Panc1 (cell line): ENCODE data around the gene PJA1.

Source experiments
- POLR2AphosphoS5 ChIP-seq: IDR thresholded peaks from 2 replicates; pipeline ENCODE4 v1.6.1; 2012; ENCODE audit warnings: mild to moderate bottlenecking, low read depth, low read length, moderate library complexity
- TF ChIP-seq, protein P1 (sequence below): fragments of 450-650 bp; IDR thresholded peaks from 2 replicates; pipeline ENCODE4 v1.5.1; 2017; ENCODE audit warnings: mild to moderate bottlenecking
- TF ChIP-seq, protein P2 (sequence below), 2 experiments: IDR thresholded peaks; 2 replicates each; pipeline ENCODE4 v1.6.1; 2011 to 2012; ENCODE audit warnings: low read depth in 2 of 2, control low read depth in 1 of 2, low read length in 1 of 2, mild to moderate bottlenecking in 1 of 2, moderate library complexity in 1 of 2; ENCODE audit not compliant: insufficient read depth in 1 of 2

DNA sequence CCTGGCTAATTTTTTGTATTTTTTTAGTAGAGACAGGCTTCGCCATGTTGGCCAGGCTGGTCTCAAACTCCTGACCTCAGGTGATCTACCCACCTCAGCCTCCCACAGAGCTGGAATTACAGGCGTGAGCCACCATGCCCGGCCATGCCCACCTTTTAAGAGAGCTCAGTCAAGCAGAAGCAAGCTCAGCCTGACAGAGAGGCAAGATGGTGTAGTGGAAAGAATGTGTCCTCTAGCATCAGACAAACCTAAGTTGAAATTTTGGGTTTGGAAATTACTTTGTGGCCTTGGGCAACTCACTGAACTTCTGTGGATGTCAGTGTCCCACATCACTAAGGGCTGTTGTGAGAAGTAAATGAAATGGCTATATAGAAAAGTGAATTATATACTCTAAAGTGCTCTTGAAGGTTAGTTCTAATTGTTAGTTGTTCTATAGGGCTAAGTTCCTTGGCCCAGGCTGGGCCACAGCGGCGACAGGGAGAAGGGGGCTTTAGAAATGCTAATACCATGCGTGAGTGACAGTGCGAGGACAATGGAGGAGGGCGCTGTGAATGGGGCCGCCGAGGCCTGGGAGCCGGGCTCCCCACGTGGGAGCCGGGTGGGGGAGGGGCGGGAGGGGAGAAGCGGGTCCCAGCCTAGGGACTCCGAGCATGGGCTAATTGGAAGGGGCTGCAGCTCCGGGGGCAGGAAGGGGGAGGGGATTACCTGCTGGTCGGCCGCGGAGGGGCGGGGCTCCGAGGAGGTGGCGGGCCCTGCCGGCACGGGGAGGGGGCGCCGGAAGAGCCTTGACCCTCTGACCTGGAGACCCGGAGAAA lies 15.6 kb downstream of the PJA1 start:
- TF ChIP-seq, protein P1, sequence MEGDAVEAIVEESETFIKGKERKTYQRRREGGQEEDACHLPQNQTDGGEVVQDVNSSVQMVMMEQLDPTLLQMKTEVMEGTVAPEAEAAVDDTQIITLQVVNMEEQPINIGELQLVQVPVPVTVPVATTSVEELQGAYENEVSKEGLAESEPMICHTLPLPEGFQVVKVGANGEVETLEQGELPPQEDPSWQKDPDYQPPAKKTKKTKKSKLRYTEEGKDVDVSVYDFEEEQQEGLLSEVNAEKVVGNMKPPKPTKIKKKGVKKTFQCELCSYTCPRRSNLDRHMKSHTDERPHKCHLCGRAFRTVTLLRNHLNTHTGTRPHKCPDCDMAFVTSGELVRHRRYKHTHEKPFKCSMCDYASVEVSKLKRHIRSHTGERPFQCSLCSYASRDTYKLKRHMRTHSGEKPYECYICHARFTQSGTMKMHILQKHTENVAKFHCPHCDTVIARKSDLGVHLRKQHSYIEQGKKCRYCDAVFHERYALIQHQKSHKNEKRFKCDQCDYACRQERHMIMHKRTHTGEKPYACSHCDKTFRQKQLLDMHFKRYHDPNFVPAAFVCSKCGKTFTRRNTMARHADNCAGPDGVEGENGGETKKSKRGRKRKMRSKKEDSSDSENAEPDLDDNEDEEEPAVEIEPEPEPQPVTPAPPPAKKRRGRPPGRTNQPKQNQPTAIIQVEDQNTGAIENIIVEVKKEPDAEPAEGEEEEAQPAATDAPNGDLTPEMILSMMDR: no peak
- no peak for TF ChIP-seq POLR2AphosphoS5
- TF ChIP-seq, protein P2, sequence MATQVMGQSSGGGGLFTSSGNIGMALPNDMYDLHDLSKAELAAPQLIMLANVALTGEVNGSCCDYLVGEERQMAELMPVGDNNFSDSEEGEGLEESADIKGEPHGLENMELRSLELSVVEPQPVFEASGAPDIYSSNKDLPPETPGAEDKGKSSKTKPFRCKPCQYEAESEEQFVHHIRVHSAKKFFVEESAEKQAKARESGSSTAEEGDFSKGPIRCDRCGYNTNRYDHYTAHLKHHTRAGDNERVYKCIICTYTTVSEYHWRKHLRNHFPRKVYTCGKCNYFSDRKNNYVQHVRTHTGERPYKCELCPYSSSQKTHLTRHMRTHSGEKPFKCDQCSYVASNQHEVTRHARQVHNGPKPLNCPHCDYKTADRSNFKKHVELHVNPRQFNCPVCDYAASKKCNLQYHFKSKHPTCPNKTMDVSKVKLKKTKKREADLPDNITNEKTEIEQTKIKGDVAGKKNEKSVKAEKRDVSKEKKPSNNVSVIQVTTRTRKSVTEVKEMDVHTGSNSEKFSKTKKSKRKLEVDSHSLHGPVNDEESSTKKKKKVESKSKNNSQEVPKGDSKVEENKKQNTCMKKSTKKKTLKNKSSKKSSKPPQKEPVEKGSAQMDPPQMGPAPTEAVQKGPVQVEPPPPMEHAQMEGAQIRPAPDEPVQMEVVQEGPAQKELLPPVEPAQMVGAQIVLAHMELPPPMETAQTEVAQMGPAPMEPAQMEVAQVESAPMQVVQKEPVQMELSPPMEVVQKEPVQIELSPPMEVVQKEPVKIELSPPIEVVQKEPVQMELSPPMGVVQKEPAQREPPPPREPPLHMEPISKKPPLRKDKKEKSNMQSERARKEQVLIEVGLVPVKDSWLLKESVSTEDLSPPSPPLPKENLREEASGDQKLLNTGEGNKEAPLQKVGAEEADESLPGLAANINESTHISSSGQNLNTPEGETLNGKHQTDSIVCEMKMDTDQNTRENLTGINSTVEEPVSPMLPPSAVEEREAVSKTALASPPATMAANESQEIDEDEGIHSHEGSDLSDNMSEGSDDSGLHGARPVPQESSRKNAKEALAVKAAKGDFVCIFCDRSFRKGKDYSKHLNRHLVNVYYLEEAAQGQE (IDR thresholded peaks at IDR 0.05; ENCODE audit: insufficient read depth in 1 of 2, low read depth in 2 of 2, low read length in 1 of 2): no peak
